Fibroblast of villous mesenchyme (primary cell): ENCODE data around the gene PODXL. TPM values are rescaled to one million over a fixed set of nuclear protein-coding genes. Genes with fewer than 3 reads are reported as not detected.
"Not testable (repeated sequence)": the region's sequence is repeated elsewhere in the genome, so short reads cannot be mapped to it uniquely, and the experiment has no call there.

Source experiments
- DNase-seq: peaks from one replicate; pipeline ENCODE4 v3.0.0-alpha.2; 2010; ENCODE audit warnings: low read depth
- H3K4me3 ChIP-seq: 2 replicates; pipeline ENCODE4 v1.5.1; 2011; ENCODE audit warnings: low read depth, mild to moderate bottlenecking, low read length
- CTCF ChIP-seq: IDR thresholded peaks from 2 replicates; pipeline ENCODE4 v1.5.1; 2012; ENCODE audit warnings: low read depth, mild to moderate bottlenecking, low read length; ENCODE audit not compliant: insufficient read depth
- total RNA-seq: library from RNA; depleted of rRNA; stranded (reverse); fragments of >200 nt; gene quantifications from 2 replicates; pipeline ENCODE4 v1.2.3, GENCODE V29; 2012

Gene PODXL
- total RNA-seq, 1 donor, result 17.3 TPM

GRCh38 chr7:131471250-131472004 lies 85.0 kb downstream of the PODXL start:
- DNase-seq, result no peak
- H3K4me3 ChIP-seq, result no peak overlapping the region
- no peak for TF ChIP-seq CTCF

DNA sequence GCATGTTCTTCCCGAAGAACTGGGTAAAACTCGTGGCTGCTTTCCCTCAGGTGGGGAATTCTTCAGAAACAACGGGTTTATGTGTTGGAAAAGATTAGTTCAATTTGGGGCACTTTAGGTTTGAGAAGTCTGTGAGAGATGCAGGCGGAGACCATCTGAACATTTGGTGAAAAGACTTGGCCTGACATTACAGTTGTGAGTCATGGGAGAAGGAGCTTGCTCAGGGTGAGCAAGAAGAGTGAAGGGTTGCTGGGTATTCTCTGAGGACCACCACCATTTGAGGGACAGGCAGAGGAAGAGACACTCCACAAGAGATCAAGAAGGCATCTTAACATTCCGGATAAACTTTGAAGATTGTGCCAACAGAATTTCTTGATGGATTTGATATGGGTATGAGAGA lies 88.6 kb downstream of the PODXL start:
- DNase-seq, result no peak
- TF ChIP-seq CTCF, result no peak
- H3K4me3 ChIP-seq, result no peak overlapping the region

GRCh38 chr7:131466735-131467365 lies 89.6 kb downstream of the PODXL start:
- TF ChIP-seq CTCF, result no peak
- no peak overlapping the region for H3K4me3 ChIP-seq
- DNase-seq, result no peak

GRCh38 chr7:131462715-131463114 lies 93.7 kb downstream of the PODXL start:
- DNase-seq, H3K4me3 ChIP-seq: not testable (repeated sequence)

- DNase-seq, result no peak
- no peak for TF ChIP-seq CTCF
- H3K4me3 ChIP-seq, result no peak overlapping the region
These were observed 94.4 kb downstream of the PODXL start for GRCh38 chr7:131462059-131462458.

GRCh38 chr7:131459256-131459655 lies 97.2 kb downstream of the PODXL start:
- DNase-seq, result peak; percentile 10
- no peak for TF ChIP-seq CTCF
- H3K4me3 ChIP-seq, result no peak overlapping the region

- TF ChIP-seq CTCF, result no peak
- H3K4me3 ChIP-seq, result no peak overlapping the region
- no peak for DNase-seq
These were observed 100.1 kb downstream of the PODXL start for GRCh38 chr7:131456338-131456737.
